ENCODE data around the gene PPM1E.
"Not testable (repeated sequence)": the region's sequence is repeated elsewhere in the genome, so short reads cannot be mapped to it uniquely, and the experiment has no call there.

PPM1E gene

GRCh38 chr17:58741121-58741625, 14.5 kb upstream of the PPM1E start:
- Histone ChIP-seq H2BK5ac (ENCODE audit: low read depth, low read length, poor library complexity) (no peak overlapping the region), H3K9ac (ENCODE audit: low read length) (no peak overlapping the region)
- WGBS (ENCODE audit: extremely low coverage, insufficient coverage, insufficient read length): no CpG with 5 or more reads among the region's 8 CpGs

GRCh38 chr17:58747674-58748073, 8.0 kb upstream of the PPM1E start:
- Histone ChIP-seq H3K14ac (ENCODE audit: low read length) (no peak overlapping the region), H3K36me3 (ENCODE audit: control insufficient read depth in 1 of 2, insufficient read depth in 2 of 2, low read length in 2 of 2) (no peaks in the 10 kb centered on the region), H3K4me2 (ENCODE audit: low read length) (no peak overlapping the region), H4K12ac (ENCODE audit: low read depth, low read length) (no peak overlapping the region), H3K18ac (ENCODE audit: low read length) (no peak overlapping the region), H3K79me2 (ENCODE audit: control insufficient read depth, insufficient read depth, low read length, poor library complexity) (no peaks in the 10 kb centered on the region), H4K91ac (ENCODE audit: low read depth, low read length) (no peak overlapping the region), H4K8ac (ENCODE audit: low read depth, low read length) (no peak overlapping the region), H2BK5ac (ENCODE audit: low read depth, low read length, poor library complexity) (no peak overlapping the region), H3K27ac (ENCODE audit: low read depth, low read length) (no peak overlapping the region), H3K79me1 (ENCODE audit: low read length) (no peaks in the 10 kb centered on the region), H2AFZ (ENCODE audit: insufficient read depth, low read length, poor library complexity) (no peak overlapping the region), H2AK5ac (ENCODE audit: low read length) (no peak overlapping the region), H3K9ac (ENCODE audit: low read length) (no peak overlapping the region), H3K9me3 (ENCODE audit: insufficient read depth, low read depth, low read length) (no peaks in the 10 kb centered on the region), H2BK12ac (ENCODE audit: low read length) (no peak overlapping the region), H3K4me1 (ENCODE audit: control insufficient read depth in 1 of 2, insufficient read depth in 2 of 2, low read length in 2 of 2) (no peaks in the 10 kb centered on the region), H2BK120ac (ENCODE audit: insufficient read depth, low read length, poor library complexity) (no peak overlapping the region), H3K4me3 (ENCODE audit: low read depth, low read length) (no peak overlapping the region), H3K23ac (ENCODE audit: low read length) (no peak overlapping the region), H3K4ac (ENCODE audit: low read depth, low read length) (no peak overlapping the region), H3K27me3 (ENCODE audit: insufficient read depth, low read length) (no peaks in the 10 kb centered on the region)
- WGBS (ENCODE audit: extremely low coverage, insufficient coverage, insufficient read length): no CpG with 5 or more reads among the region's 1 CpG
- DNase-seq: no peak

More at GRCh38 chr17:58741121-58741625, 14.5 kb upstream of the PPM1E start:
- H3K4me3 ChIP-seq (ENCODE audit: low read depth, low read length): no peak overlapping the region
- H3K9me3 ChIP-seq (ENCODE audit: insufficient read depth, low read depth, low read length): no peaks in the 10 kb centered on the region
- DNase-seq: peak; percentile 93 to 99
- no peak overlapping the region for H2AK5ac ChIP-seq (ENCODE audit: low read length)
- H3K14ac ChIP-seq (ENCODE audit: low read length): no peak overlapping the region
- no peak overlapping the region for H3K27ac ChIP-seq (ENCODE audit: low read depth, low read length)
- H2BK120ac ChIP-seq (ENCODE audit: insufficient read depth, low read length, poor library complexity): no peak overlapping the region
- H3K27me3 ChIP-seq (ENCODE audit: insufficient read depth, low read length): no peaks in the 10 kb centered on the region
- no peaks in the 10 kb centered on the region for H3K36me3 ChIP-seq (ENCODE audit: control insufficient read depth in 1 of 2, insufficient read depth in 2 of 2, low read length in 2 of 2)
- no peaks in the 10 kb centered on the region for H3K79me1 ChIP-seq (ENCODE audit: low read length)
- no peak overlapping the region for H3K4me2 ChIP-seq (ENCODE audit: low read length)
- H4K91ac ChIP-seq (ENCODE audit: low read depth, low read length): no peak overlapping the region
- H2BK12ac ChIP-seq (ENCODE audit: low read length): no peak overlapping the region
- no peaks in the 10 kb centered on the region for H3K79me2 ChIP-seq (ENCODE audit: control insufficient read depth, insufficient read depth, low read length, poor library complexity)
- no peak overlapping the region for H3K4ac ChIP-seq (ENCODE audit: low read depth, low read length)
- no peaks in the 10 kb centered on the region for H3K4me1 ChIP-seq (ENCODE audit: control insufficient read depth in 1 of 2, insufficient read depth in 2 of 2, low read length in 2 of 2)
- no peak overlapping the region for H3K23ac ChIP-seq (ENCODE audit: low read length)
- no peak overlapping the region for H2AFZ ChIP-seq (ENCODE audit: insufficient read depth, low read length, poor library complexity)
- H4K8ac ChIP-seq (ENCODE audit: low read depth, low read length): peak overlapping the region; percentile 38
- H4K12ac ChIP-seq (ENCODE audit: low read depth, low read length): no peak overlapping the region
- H3K18ac ChIP-seq (ENCODE audit: low read length): no peak overlapping the region

GRCh38 chr17:58749627-58750026, 6.0 kb upstream of the PPM1E start:
- not testable (repeated sequence) for H2AFZ ChIP-seq (ENCODE audit: insufficient read depth, low read length, poor library complexity); H2BK12ac ChIP-seq (ENCODE audit: low read length); H3K4me3 ChIP-seq (ENCODE audit: low read depth, low read length); H3K79me1 ChIP-seq (ENCODE audit: low read length); H3K14ac ChIP-seq (ENCODE audit: low read length); H3K18ac ChIP-seq (ENCODE audit: low read length); DNase-seq; H3K36me3 ChIP-seq (ENCODE audit: control insufficient read depth in 1 of 2, insufficient read depth in 2 of 2, low read length in 2 of 2); H3K27ac ChIP-seq (ENCODE audit: low read depth, low read length); H3K27me3 ChIP-seq (ENCODE audit: insufficient read depth, low read length); H3K4ac ChIP-seq (ENCODE audit: low read depth, low read length); H3K9me3 ChIP-seq (ENCODE audit: insufficient read depth, low read depth, low read length); H3K4me2 ChIP-seq (ENCODE audit: low read length); H2BK120ac ChIP-seq (ENCODE audit: insufficient read depth, low read length, poor library complexity); H3K23ac ChIP-seq (ENCODE audit: low read length); H2BK5ac ChIP-seq (ENCODE audit: low read depth, low read length, poor library complexity); H3K9ac ChIP-seq (ENCODE audit: low read length); H4K8ac ChIP-seq (ENCODE audit: low read depth, low read length); H3K79me2 ChIP-seq (ENCODE audit: control insufficient read depth, insufficient read depth, low read length, poor library complexity); H2AK5ac ChIP-seq (ENCODE audit: low read length); H3K4me1 ChIP-seq (ENCODE audit: control insufficient read depth in 1 of 2, insufficient read depth in 2 of 2, low read length in 2 of 2); H4K12ac ChIP-seq (ENCODE audit: low read depth, low read length); H4K91ac ChIP-seq (ENCODE audit: low read depth, low read length)

- Histone ChIP-seq H3K79me1 (ENCODE audit: low read length) (no peaks in the 10 kb centered on the region), H3K4ac (ENCODE audit: low read depth, low read length) (no peak overlapping the region), H4K8ac (ENCODE audit: low read depth, low read length) (no peak overlapping the region), H3K9me3 (ENCODE audit: insufficient read depth, low read depth, low read length) (no peaks in the 10 kb centered on the region), H3K9ac (ENCODE audit: low read length) (no peak overlapping the region), H3K27me3 (ENCODE audit: insufficient read depth, low read length) (peaks cover 17% of the 10 kb centered on the region), H3K23ac (ENCODE audit: low read length) (no peak overlapping the region), H3K4me2 (ENCODE audit: low read length) (no peak overlapping the region), H3K14ac (ENCODE audit: low read length) (no peak overlapping the region), H2BK5ac (ENCODE audit: low read depth, low read length, poor library complexity) (no peak overlapping the region), H4K12ac (ENCODE audit: low read depth, low read length) (no peak overlapping the region), H3K79me2 (ENCODE audit: control insufficient read depth, insufficient read depth, low read length, poor library complexity) (no peaks in the 10 kb centered on the region), H3K27ac (ENCODE audit: low read depth, low read length) (no peak overlapping the region), H2BK120ac (ENCODE audit: insufficient read depth, low read length, poor library complexity) (no peak overlapping the region), H2BK12ac (ENCODE audit: low read length) (no peak overlapping the region), H2AFZ (ENCODE audit: insufficient read depth, low read length, poor library complexity) (no peak overlapping the region), H2AK5ac (ENCODE audit: low read length) (no peak overlapping the region), H4K91ac (ENCODE audit: low read depth, low read length) (no peak overlapping the region), H3K4me1 (ENCODE audit: control insufficient read depth in 1 of 2, insufficient read depth in 2 of 2, low read length in 2 of 2) (peaks cover 0 to 8% of the 10 kb centered on the region in 2 experiments), H3K4me3 (ENCODE audit: low read depth, low read length) (no peak overlapping the region), H3K18ac (ENCODE audit: low read length) (no peak overlapping the region), H3K36me3 (ENCODE audit: control insufficient read depth in 1 of 2, insufficient read depth in 2 of 2, low read length in 2 of 2) (no peaks in the 10 kb centered on the region)
- DNase-seq: no peak
- no CpG with 5 or more reads among the region's 2 CpGs for WGBS (ENCODE audit: extremely low coverage, insufficient coverage, insufficient read length)
These were observed 2.6 kb upstream of the PPM1E start for GRCh38 chr17:58753026-58753425.
